CD4-positive, CD25-positive, alpha-beta regulatory T cell (primary cell): Measurements from ENCODE around the gene MKX. TPM values are rescaled to one million over a fixed set of nuclear protein-coding genes. Genes with fewer than 3 reads are reported as not detected.

Experiments
- ATAC-seq, 2 donors: fragments of 150-1000 bp; cut with Tn5 transposase; one replicate each; pipeline ENCODE4 v1.10.0; 2021; ENCODE audit warnings: low read depth in 2 of 2, moderate number of reproducible peaks in 2 of 2, moderate library complexity in 1 of 2
- DNase-seq, 3 donors: peaks; one replicate each; pipeline versions ENCODE4 v3.0.0 to v3.0.0-alpha.2; 2012 to 2022; ENCODE audit warnings: mixed read lengths in 1 of 3
- H3K27ac ChIP-seq: one replicate; pipeline ENCODE4 v1.7.0; 2013; ENCODE audit warnings: mild to moderate bottlenecking, low read length; ENCODE audit not compliant: insufficient read depth, poor library complexity, severe bottlenecking
- H3K27me3 ChIP-seq: one replicate; pipeline ENCODE4 v1.7.0; 2013; ENCODE audit warnings: low read length; ENCODE audit not compliant: control insufficient read depth, insufficient read depth
- H3K36me3 ChIP-seq: one replicate; pipeline ENCODE4 v1.7.0; 2013; ENCODE audit warnings: mild to moderate bottlenecking, low read length, moderate library complexity; ENCODE audit not compliant: control insufficient read depth, insufficient read depth
- H3K4me1 ChIP-seq: 2 replicates; pipeline ENCODE4 v1.7.0; 2013; ENCODE audit warnings: mild to moderate bottlenecking, low read length; ENCODE audit not compliant: insufficient read depth, control insufficient read depth, poor library complexity, severe bottlenecking
- H3K4me3 ChIP-seq: one replicate; pipeline ENCODE4 v1.7.0; 2013; ENCODE audit warnings: low read depth, mild to moderate bottlenecking, low read length, moderate library complexity
- H3K9me3 ChIP-seq, 2 experiments: 1 replicate in 1 of 2; 2 replicates in 1 of 2; pipeline ENCODE4 v1.7.0; 2013; ENCODE audit warnings: low read length in 2 of 2, mild to moderate bottlenecking in 1 of 2, moderate library complexity in 1 of 2; ENCODE audit not compliant: control insufficient read depth in 2 of 2
- H3K27ac Mint-ChIP-seq, 3 donors: one replicate each; pipeline ENCODE4 v1.8.0; 2020 to 2022; ENCODE audit warnings: mild to moderate bottlenecking in 3 of 3, mixed read lengths in 3 of 3, moderate library complexity in 2 of 3
- H3K27me3 Mint-ChIP-seq: one replicate; pipeline ENCODE4 v1.8.0; 2022; ENCODE audit warnings: mild to moderate bottlenecking, mixed read lengths
- H3K36me3 Mint-ChIP-seq: one replicate; pipeline ENCODE4 v1.8.0; 2020; ENCODE audit warnings: mixed read lengths
- H3K4me1 Mint-ChIP-seq, 4 donors: one replicate each; pipeline ENCODE4 v1.8.0; 2020 to 2022; ENCODE audit warnings: mixed read lengths in 4 of 4, mild to moderate bottlenecking in 1 of 4
- H3K4me3 Mint-ChIP-seq, 4 donors: one replicate each; pipeline ENCODE4 v1.8.0; 2020 to 2022; ENCODE audit warnings: mild to moderate bottlenecking in 4 of 4, mixed read lengths in 4 of 4, moderate library complexity in 3 of 4
- H3K9me3 Mint-ChIP-seq, 7 donors: one replicate each; pipeline ENCODE4 v1.8.0; 2020 to 2022; ENCODE audit warnings: mixed read lengths in 7 of 7, mild to moderate bottlenecking in 3 of 7, moderate library complexity in 2 of 7
- polyA plus RNA-seq, 4 donors: library from polyadenylated mRNA; unstranded; fragments of 300-500 nt; fragmentation: Illumina TruSeq; gene quantifications; one replicate each; pipeline ENCODE4 v1.2.3, GENCODE V29; 2021
- total RNA-seq: library from RNA; stranded (reverse); gene quantifications from one replicate; pipeline ENCODE4 v1.2.3, GENCODE V29; 2022

MKX gene
- total and polyA plus RNA-seq, 5 donors from 2014 or later, result not detected

- Histone ChIP-seq H3K36me3 (no peaks in the 10 kb centered on the region), H3K4me3 (no peak overlapping the region), H3K27ac (no peak overlapping the region), H3K9me3 (no peaks in the 10 kb centered on the region), H3K27me3 (no peaks in the 10 kb centered on the region), H3K4me1 (no peaks in the 10 kb centered on the region)
- no peaks in the 10 kb centered on the region for H3K36me3 Mint-ChIP-seq
- peaks cover 10% of the 10 kb centered on the region for H3K27me3 Mint-ChIP-seq
- no peaks in the 10 kb centered on the region for H3K4me1 Mint-ChIP-seq
- peaks cover 0 to 8% (median 0%) of the 10 kb centered on the region in 7 donors for H3K9me3 Mint-ChIP-seq
- no peak for ATAC-seq
- no peak overlapping the region for H3K27ac Mint-ChIP-seq
- H3K4me3 Mint-ChIP-seq, result no peak overlapping the region
- no peak for DNase-seq
Measured at GRCh38 chr10:27642023-27642589, 103.5 kb downstream of the MKX start.

GRCh38 chr10:27638071-27638750, 107.4 kb downstream of the MKX start:
- Mint-ChIP-seq H3K9me3 (peaks cover 0 to 8% (median 0%) of the 10 kb centered on the region in 7 donors), H3K27ac (no peak overlapping the region), H3K4me1 (no peaks in the 10 kb centered on the region), H3K4me3 (no peak overlapping the region), H3K36me3 (no peaks in the 10 kb centered on the region), H3K27me3 (peaks cover 6% of the 10 kb centered on the region)
- Histone ChIP-seq H3K4me3 (no peak overlapping the region), H3K9me3 (no peaks in the 10 kb centered on the region), H3K4me1 (no peaks in the 10 kb centered on the region), H3K27me3 (no peaks in the 10 kb centered on the region), H3K36me3 (no peaks in the 10 kb centered on the region), H3K27ac (no peak overlapping the region)
- ATAC-seq, result no peak
- no peak for DNase-seq

- Mint-ChIP-seq H3K4me1 (no peaks in the 10 kb centered on the region), H3K9me3 (peaks cover 0 to 8% (median 0%) of the 10 kb centered on the region in 7 donors), H3K27ac (no peak overlapping the region), H3K4me3 (no peak overlapping the region), H3K36me3 (no peaks in the 10 kb centered on the region), H3K27me3 (peaks cover 6% of the 10 kb centered on the region)
- no peaks in the 10 kb centered on the region for H3K36me3 ChIP-seq
- no peaks in the 10 kb centered on the region for H3K27me3 ChIP-seq
- H3K4me3 ChIP-seq, result no peak overlapping the region
- no peaks in the 10 kb centered on the region for H3K4me1 ChIP-seq
- H3K9me3 ChIP-seq, result no peaks in the 10 kb centered on the region
- ATAC-seq (no peak), DNase-seq (no peak)
- no peak overlapping the region for H3K27ac ChIP-seq
Measured at GRCh38 chr10:27637601-27638000, 108.0 kb downstream of the MKX start.

GRCh38 chr10:27636816-27637215, 108.8 kb downstream of the MKX start:
- H3K9me3 ChIP-seq, result no peaks in the 10 kb centered on the region
- H3K27me3 ChIP-seq, result no peaks in the 10 kb centered on the region
- Mint-ChIP-seq H3K36me3 (no peaks in the 10 kb centered on the region), H3K27me3 (no peaks in the 10 kb centered on the region), H3K4me3 (no peak overlapping the region), H3K9me3 (peaks cover 0 to 1% (median 0%) of the 10 kb centered on the region in 7 donors), H3K4me1 (no peaks in the 10 kb centered on the region), H3K27ac (no peak overlapping the region)
- H3K4me3 ChIP-seq, result no peak overlapping the region
- no peak overlapping the region for H3K27ac ChIP-seq
- DNase-seq (no peak), ATAC-seq (no peak)
- H3K36me3 ChIP-seq, result no peaks in the 10 kb centered on the region
- no peaks in the 10 kb centered on the region for H3K4me1 ChIP-seq

GRCh38 chr10:27635699-27636270, 109.8 kb downstream of the MKX start:
- Histone ChIP-seq H3K9me3 (no peaks in the 10 kb centered on the region), H3K36me3 (no peaks in the 10 kb centered on the region), H3K4me1 (no peaks in the 10 kb centered on the region), H3K27ac (no peak overlapping the region), H3K27me3 (no peaks in the 10 kb centered on the region), H3K4me3 (no peak overlapping the region)
- Mint-ChIP-seq H3K4me1 (no peaks in the 10 kb centered on the region), H3K4me3 (no peak overlapping the region), H3K27me3 (no peaks in the 10 kb centered on the region), H3K27ac (no peak overlapping the region), H3K36me3 (no peaks in the 10 kb centered on the region), H3K9me3 (peaks cover 0 to 3% (median 0%) of the 10 kb centered on the region in 7 donors)
- DNase-seq (no peak), ATAC-seq (no peak)

- Mint-ChIP-seq H3K4me3 (no peak overlapping the region), H3K27me3 (no peaks in the 10 kb centered on the region), H3K27ac (no peak overlapping the region), H3K9me3 (peaks cover 0 to 3% (median 0%) of the 10 kb centered on the region in 7 donors), H3K4me1 (no peaks in the 10 kb centered on the region), H3K36me3 (no peaks in the 10 kb centered on the region)
- no peak overlapping the region for H3K4me3 ChIP-seq
- no peaks in the 10 kb centered on the region for H3K9me3 ChIP-seq
- no peak for DNase-seq
- no peaks in the 10 kb centered on the region for H3K4me1 ChIP-seq
- H3K27ac ChIP-seq, result no peak overlapping the region
- H3K27me3 ChIP-seq, result no peaks in the 10 kb centered on the region
- no peak for ATAC-seq
- H3K36me3 ChIP-seq, result no peaks in the 10 kb centered on the region
Measured at GRCh38 chr10:27635290-27635689, 110.3 kb downstream of the MKX start.

GRCh38 chr10:27628621-27629020, 117.0 kb downstream of the MKX start:
- no peak overlapping the region for H3K27ac Mint-ChIP-seq
- H3K4me1 ChIP-seq, result no peaks in the 10 kb centered on the region
- no peak overlapping the region for H3K4me3 ChIP-seq
- no peak for ATAC-seq
- no peak for DNase-seq
- H3K4me1 Mint-ChIP-seq, result no peaks in the 10 kb centered on the region
- no peaks in the 10 kb centered on the region for H3K9me3 ChIP-seq
- no peaks in the 10 kb centered on the region for H3K36me3 ChIP-seq
- H3K27me3 Mint-ChIP-seq, result peaks cover 9% of the 10 kb centered on the region
- H3K36me3 Mint-ChIP-seq, result no peaks in the 10 kb centered on the region
- peaks cover 5% of the 10 kb centered on the region for H3K27me3 ChIP-seq
- H3K9me3 Mint-ChIP-seq, result peaks cover 0 to 4% (median 0%) of the 10 kb centered on the region in 7 donors
- H3K27ac ChIP-seq, result no peak overlapping the region
- H3K4me3 Mint-ChIP-seq, result no peak overlapping the region

- H3K27me3 ChIP-seq, result peaks cover 5% of the 10 kb centered on the region
Measured at GRCh38 chr10:27626890-27627289, 118.7 kb downstream of the MKX start.

More at GRCh38 chr10:27626890-27627289, 118.7 kb downstream of the MKX start:
- peaks cover 9% of the 10 kb centered on the region for H3K27me3 Mint-ChIP-seq
- H3K27ac ChIP-seq, result no peak overlapping the region
- no peaks in the 10 kb centered on the region for H3K4me1 Mint-ChIP-seq
- H3K4me1 ChIP-seq, result no peaks in the 10 kb centered on the region
- H3K9me3 Mint-ChIP-seq, result peaks cover 0 to 4% (median 0%) of the 10 kb centered on the region in 7 donors
- H3K9me3 ChIP-seq, result no peaks in the 10 kb centered on the region
- no peak overlapping the region for H3K4me3 Mint-ChIP-seq
- DNase-seq, result no peak
- H3K27ac Mint-ChIP-seq, result no peak overlapping the region
- no peaks in the 10 kb centered on the region for H3K36me3 ChIP-seq
- no peaks in the 10 kb centered on the region for H3K36me3 Mint-ChIP-seq
- ATAC-seq, result no peak
- no peak overlapping the region for H3K4me3 ChIP-seq
